Astrocyte of the spinal cord (primary cell): ENCODE measurements around the gene TAPT1.

Source experiments
- DNase-seq: peaks from one replicate; pipeline ENCODE4 v3.0.0; 2011; ENCODE audit warnings: low read depth, low spot score
- H3K4me3 ChIP-seq: 2 replicates; pipeline ENCODE4 v1.5.1; 2011; ENCODE audit warnings: low read depth, mild to moderate bottlenecking, low read length, moderate library complexity
- CTCF ChIP-seq: IDR thresholded peaks from 2 replicates; pipeline ENCODE4 v1.5.1; 2012; ENCODE audit warnings: low read depth, mild to moderate bottlenecking, low read length, inconsistent platforms
- in situ Hi-C: cut with HindIII; loops from 2 replicates; pipeline ENCODE4 v1.10.0; 2017; ENCODE audit warnings: low sequenced_read_pairs

The TAPT1 gene

GRCh38 chr4:16133406-16133805 lies 92.9 kb downstream of the TAPT1 start:
- in situ Hi-C loops: no loop called here
- H3K4me3 ChIP-seq: no peak overlapping the region

DNA sequence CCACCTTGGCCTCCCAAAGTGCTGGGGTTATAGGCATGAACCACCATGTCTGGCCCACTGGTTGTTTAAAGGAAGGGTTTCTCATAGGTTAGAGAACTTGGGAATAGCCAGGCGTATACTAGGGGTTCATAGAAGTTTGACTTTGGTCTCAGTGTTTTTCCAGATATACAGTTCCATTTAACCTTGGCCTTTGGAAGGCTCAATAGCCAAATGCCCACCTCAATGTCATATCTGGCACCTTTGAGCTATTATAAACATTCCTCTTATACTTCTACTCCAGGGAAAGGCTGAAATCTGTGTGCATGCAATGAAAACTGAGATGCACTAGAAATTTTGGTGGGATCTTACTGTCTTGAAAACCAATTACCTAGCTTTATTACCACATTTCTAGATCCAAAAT lies 95.0 kb downstream of the TAPT1 start:
- in situ Hi-C loops: no loop called here
- no peak overlapping the region for H3K4me3 ChIP-seq
- TF ChIP-seq CTCF: no peak
- DNase-seq: no peak

More at GRCh38 chr4:16133406-16133805, 92.9 kb downstream of the TAPT1 start:
- no peak for DNase-seq
- no peak for TF ChIP-seq CTCF

- H3K4me3 ChIP-seq: no peak overlapping the region
- DNase-seq: no peak
- no peak for TF ChIP-seq CTCF
- in situ Hi-C loops: no loop called here
These were observed 96.9 kb downstream of the TAPT1 start for GRCh38 chr4:16129336-16129735.

- DNase-seq: no peak
- TF ChIP-seq CTCF: no peak
- H3K4me3 ChIP-seq: no peak overlapping the region
- in situ Hi-C loops: no loop called here
These were observed 99.6 kb downstream of the TAPT1 start for GRCh38 chr4:16126714-16127113.

DNA sequence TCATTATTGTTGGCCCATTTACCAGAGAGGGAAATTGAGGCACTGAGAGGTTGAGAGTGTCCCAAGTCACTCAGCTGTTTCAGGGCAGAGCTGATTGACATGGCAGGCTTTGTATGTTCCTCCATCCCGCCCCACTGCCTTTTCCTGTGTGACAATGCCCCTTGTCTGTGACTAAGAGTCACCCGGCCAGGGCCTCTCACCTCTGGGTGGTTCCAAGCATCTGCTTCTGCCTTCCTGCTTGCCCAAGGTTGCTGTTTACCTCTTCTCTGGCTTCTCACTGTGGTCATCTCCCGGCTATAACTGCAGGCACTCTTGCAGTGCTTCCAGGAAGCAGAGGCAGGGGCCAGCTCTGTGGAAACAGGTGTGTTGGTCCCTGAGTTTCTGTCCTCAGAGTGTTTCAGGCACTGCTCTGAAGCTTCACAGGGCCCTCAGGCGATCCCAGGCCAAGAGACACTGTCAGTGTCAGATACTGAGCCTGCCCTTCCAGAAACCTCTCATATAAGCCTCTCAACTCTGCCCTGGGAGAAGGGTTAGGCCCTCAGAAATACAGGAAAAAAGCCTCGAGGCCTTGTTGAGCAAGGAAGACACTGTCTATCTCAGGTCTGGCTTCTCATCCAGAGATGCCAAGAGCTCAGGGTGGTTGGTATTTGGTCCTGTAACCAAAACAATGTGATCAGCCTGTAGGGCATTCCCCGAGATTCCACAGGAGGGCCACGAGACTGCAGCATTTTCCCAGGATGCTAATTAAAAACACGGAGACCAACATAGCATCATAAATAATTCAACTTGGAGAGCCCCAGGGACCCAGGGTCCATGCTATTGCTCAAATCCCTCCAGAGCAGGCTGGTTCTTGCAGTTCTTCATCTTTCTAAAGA lies 100.5 kb downstream of the TAPT1 start:
- no peak for DNase-seq
- H3K4me3 ChIP-seq: no peak overlapping the region
- no peak for TF ChIP-seq CTCF
- in situ Hi-C loops: no loop called here

DNA sequence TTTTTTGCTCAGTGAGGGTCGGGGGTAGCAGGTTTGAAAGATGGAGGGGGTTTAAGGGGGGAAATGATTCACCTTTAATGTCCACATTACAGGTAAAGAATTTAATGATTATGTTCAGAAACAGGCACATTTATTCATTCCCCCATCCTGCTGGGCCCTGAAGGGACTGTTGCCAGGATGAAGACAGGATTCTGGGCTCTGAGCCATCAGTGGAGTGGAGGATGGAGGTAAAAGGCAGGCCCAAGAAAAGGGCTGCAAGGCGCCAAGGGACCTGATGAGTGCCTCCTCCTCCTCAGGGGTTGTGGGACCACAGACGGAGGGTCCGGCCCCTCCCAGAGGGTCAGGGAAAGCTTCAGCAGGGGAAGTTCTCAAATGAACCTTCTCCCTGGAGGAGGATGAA lies 102.0 kb downstream of the TAPT1 start:
- TF ChIP-seq CTCF: no peak
- DNase-seq: no peak
- in situ Hi-C loops: no loop called here
- H3K4me3 ChIP-seq: no peak overlapping the region
